ENCODE data around the gene IL11.

IL11 gene

DNA sequence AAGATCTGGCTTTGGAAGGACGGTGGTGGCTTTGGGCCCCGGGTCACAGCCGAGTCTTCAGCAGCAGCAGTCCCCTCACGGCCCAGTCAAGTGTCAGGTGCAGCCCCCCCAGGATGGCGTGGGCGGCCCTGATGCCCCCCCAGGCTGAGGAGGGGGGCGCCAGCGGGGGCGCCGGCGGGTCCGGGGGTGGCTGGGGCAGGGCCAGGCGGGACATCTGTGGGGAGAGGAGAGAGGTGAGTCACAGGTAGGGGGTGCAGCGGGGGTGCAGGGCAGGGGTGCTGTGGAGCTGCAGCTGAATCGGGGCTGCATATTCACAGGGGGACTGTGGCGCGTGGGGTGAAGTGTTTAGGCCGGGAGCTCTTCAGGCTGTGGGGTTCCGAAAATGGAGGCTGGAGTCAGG, 4.3 kb downstream of the IL11 start:
- H3K27ac ChIP-seq (ENCODE audit: insufficient read depth in 1 of 2, low read depth in 1 of 2, low read length in 2 of 2, poor library complexity in 1 of 2, severe bottlenecking in 2 of 2) = no peak overlapping the region
- peaks cover 0 to 36% (median 8%) of the 10 kb centered on the region in 5 experiments for H3K27me3 ChIP-seq (replicated peaks in 2 of 5; ENCODE audit: control insufficient read depth in 4 of 5, insufficient read depth in 5 of 5, low read length in 4 of 5)
- H3K4me3 ChIP-seq (ENCODE audit: control insufficient read depth in 1 of 7, extremely low read depth in 1 of 7, insufficient read depth in 4 of 7, low read depth in 2 of 7, low read length in 6 of 7) = no peak overlapping the region
- no peaks in the 10 kb centered on the region for H3K9me3 ChIP-seq (ENCODE audit: control extremely low read depth in 1 of 5, control insufficient read depth in 4 of 5, insufficient read depth in 2 of 5, low read depth in 1 of 5, low read length in 4 of 5)
- H3K36me3 ChIP-seq (ENCODE audit: control insufficient read depth in 4 of 4, insufficient read depth in 4 of 4, low read length in 3 of 4) = no peaks in the 10 kb centered on the region
- CTCF ChIA-PET = no interaction called here
- POLR2A ChIA-PET = no interaction called here
- WGBS (ENCODE audit: insufficient coverage) = 84% methylated on average over 18 of the region's 19 CpGs
- DNase-seq = peak in 1 of 3 donors; percentile 39
- peaks cover 0 to 13% (median 8%) of the 10 kb centered on the region in 4 experiments for H3K4me1 ChIP-seq (ENCODE audit: control extremely low read depth in 1 of 4, control insufficient read depth in 4 of 4, insufficient read depth in 4 of 4, low read length in 3 of 4)

- Histone ChIP-seq H3K9me3 (ENCODE audit: control extremely low read depth in 1 of 5, control insufficient read depth in 4 of 5, insufficient read depth in 2 of 5, low read depth in 1 of 5, low read length in 4 of 5) (no peaks in the 10 kb centered on the region), H3K4me1 (ENCODE audit: control extremely low read depth in 1 of 4, control insufficient read depth in 4 of 4, insufficient read depth in 4 of 4, low read length in 3 of 4) (peaks cover 0 to 13% (median 8%) of the 10 kb centered on the region in 4 experiments), H3K4me3 (ENCODE audit: control insufficient read depth in 1 of 7, extremely low read depth in 1 of 7, insufficient read depth in 4 of 7, low read depth in 2 of 7, low read length in 6 of 7) (no peak overlapping the region), H3K27me3 (replicated peaks in 2 of 5; ENCODE audit: control insufficient read depth in 4 of 5, insufficient read depth in 5 of 5, low read length in 4 of 5) (peaks cover 0 to 29% (median 5%) of the 10 kb centered on the region in 5 experiments), H3K27ac (ENCODE audit: insufficient read depth in 1 of 2, low read depth in 1 of 2, low read length in 2 of 2, poor library complexity in 1 of 2, severe bottlenecking in 2 of 2) (no peak overlapping the region), H3K36me3 (ENCODE audit: control insufficient read depth in 4 of 4, insufficient read depth in 4 of 4, low read length in 3 of 4) (no peaks in the 10 kb centered on the region)
- ChIA-PET POLR2A (no interaction called here), CTCF (no interaction called here)
- DNase-seq = no peak
- 92% methylated on average over 6 of the region's 8 CpGs for WGBS (ENCODE audit: insufficient coverage)
Observed at GRCh38 chr19:55365245-55365644, 5.0 kb downstream of the IL11 start.

DNA sequence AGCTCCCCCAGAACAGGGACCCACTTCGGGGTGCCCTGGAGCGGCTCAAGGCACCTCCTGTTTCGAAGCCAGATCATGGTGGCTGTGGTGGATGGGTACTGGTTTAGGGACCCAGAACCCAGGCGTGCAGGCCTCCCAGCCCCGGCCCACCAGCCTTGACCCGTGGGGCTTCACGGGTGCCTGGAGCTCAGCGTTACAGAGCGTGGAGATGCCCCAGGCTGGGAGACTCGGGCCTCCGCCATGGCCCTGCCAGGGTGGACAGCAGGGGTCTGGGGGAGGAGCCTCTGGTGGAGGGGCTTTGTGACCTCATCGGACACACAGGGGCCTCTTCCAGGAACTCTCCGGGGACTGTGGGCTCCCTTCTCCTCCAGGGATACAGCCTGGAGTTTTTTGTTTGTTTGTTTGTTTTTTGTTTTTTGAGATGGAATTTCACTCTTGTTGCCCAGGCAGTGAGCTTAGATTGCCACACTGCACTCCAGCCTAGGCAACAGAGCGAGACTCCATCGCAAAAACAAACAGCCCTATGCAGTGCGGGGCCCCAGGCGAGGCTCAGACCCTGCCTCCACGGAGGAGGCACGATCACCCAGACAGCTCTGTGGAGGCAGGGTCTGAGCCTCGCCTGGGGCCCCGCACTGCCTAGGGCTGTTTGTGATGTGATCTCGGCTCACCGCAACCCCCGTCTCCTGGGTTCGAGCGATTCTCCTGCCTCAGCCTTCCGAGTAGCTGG, 7.1 kb downstream of the IL11 start, which contains the start of gene GARIN5B:
TSS of gene GARIN5B (minus strand) at position 271 of the 727 bp plus-strand sequence. CDS start at position 77, 194 bp downstream.
- H3K4me1 ChIP-seq (ENCODE audit: control extremely low read depth in 1 of 4, control insufficient read depth in 4 of 4, insufficient read depth in 4 of 4, low read length in 3 of 4) = no peaks in the 10 kb centered on the region
- DNase-seq = no peak
- no peak within 1 kb of the TSS for H3K4me3 ChIP-seq (ENCODE audit: control insufficient read depth in 1 of 7, extremely low read depth in 1 of 7, insufficient read depth in 4 of 7, low read depth in 2 of 7, low read length in 6 of 7)
- no peak within 1 kb of the TSS for H3K27ac ChIP-seq (ENCODE audit: insufficient read depth in 1 of 2, low read depth in 1 of 2, low read length in 2 of 2, poor library complexity in 1 of 2, severe bottlenecking in 2 of 2)
- ChIA-PET CTCF (interaction anchor here (1.0 to 1.1 kb wide), 2 partner anchors 10 to 62 kb away, joined by 3 read pairs; no protein-coding TSS in a partner anchor), POLR2A (no interaction called here)
- no peaks in the 10 kb centered on the region for H3K36me3 ChIP-seq (ENCODE audit: control insufficient read depth in 4 of 4, insufficient read depth in 4 of 4, low read length in 3 of 4)
- WGBS (ENCODE audit: insufficient coverage) = 92% methylated on average over 23 of the region's 27 CpGs
- H3K27me3 ChIP-seq (replicated peaks in 2 of 5; ENCODE audit: control insufficient read depth in 4 of 5, insufficient read depth in 5 of 5, low read length in 4 of 5) = peaks cover 0 to 9% (median 3%) of the 10 kb centered on the region in 5 experiments
- H3K9me3 ChIP-seq (ENCODE audit: control extremely low read depth in 1 of 5, control insufficient read depth in 4 of 5, insufficient read depth in 2 of 5, low read depth in 1 of 5, low read length in 4 of 5) = no peaks in the 10 kb centered on the region

DNA sequence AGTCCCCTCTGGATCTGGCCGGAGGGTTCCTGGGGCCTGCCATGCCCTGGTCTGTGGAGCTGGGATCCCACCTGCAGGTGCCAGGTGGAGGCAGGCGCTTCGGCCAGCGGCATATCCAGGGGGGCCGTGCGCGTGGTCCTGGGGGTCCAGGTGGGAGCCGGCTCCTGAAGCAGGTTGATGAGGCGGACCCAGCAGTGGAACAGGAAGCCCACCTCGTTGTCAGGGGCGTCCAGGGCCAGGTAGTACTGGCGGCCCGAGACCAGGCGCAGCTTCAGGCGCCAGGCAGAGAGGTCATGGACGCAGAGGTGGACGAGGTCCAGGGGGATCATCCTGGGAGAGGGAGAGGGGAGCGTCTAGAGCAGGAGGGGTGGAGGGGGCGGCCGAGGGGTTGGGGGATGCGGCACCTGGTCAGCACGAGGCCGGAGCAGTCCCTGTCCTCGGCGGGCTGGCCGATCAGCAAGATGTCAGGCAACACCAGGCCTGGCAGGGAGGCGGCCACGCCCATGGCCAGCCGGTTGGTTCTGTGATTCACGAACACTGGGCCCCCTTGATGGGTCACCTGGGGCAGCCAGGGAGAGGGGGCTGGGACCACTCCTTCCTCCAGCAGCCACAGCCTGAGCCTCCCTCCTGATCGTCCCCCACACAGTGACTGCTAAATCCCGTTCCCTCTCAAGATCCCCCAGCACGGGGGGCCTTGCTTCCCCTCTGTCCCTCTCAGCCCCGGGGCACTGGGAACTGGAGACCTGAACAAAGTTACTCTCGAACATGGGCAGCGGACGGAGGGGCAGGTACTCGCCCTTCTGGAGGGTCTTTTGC, 7.9 kb downstream of the IL11 start:
- no peak for DNase-seq
- 90% methylated on average over 35 of the region's 38 CpGs for WGBS (ENCODE audit: insufficient coverage)
- no peaks in the 10 kb centered on the region for H3K9me3 ChIP-seq (ENCODE audit: control extremely low read depth in 1 of 5, control insufficient read depth in 4 of 5, insufficient read depth in 2 of 5, low read depth in 1 of 5, low read length in 4 of 5)
- no peaks in the 10 kb centered on the region for H3K4me1 ChIP-seq (ENCODE audit: control extremely low read depth in 1 of 4, control insufficient read depth in 4 of 4, insufficient read depth in 4 of 4, low read length in 3 of 4)
- H3K27me3 ChIP-seq (replicated peaks in 2 of 5; ENCODE audit: control insufficient read depth in 4 of 5, insufficient read depth in 5 of 5, low read length in 4 of 5) = peaks cover 0 to 5% (median 0%) of the 10 kb centered on the region in 5 experiments
- CTCF ChIA-PET = interaction anchor here (1.1 kb wide), 1 partner anchor 61 kb away, joined by 3 read pairs; no protein-coding TSS in a partner anchor
- H3K27ac ChIP-seq (ENCODE audit: insufficient read depth in 1 of 2, low read depth in 1 of 2, low read length in 2 of 2, poor library complexity in 1 of 2, severe bottlenecking in 2 of 2) = no peak overlapping the region
- POLR2A ChIA-PET = no interaction called here
- no peaks in the 10 kb centered on the region for H3K36me3 ChIP-seq (ENCODE audit: control insufficient read depth in 4 of 4, insufficient read depth in 4 of 4, low read length in 3 of 4)
- no peak overlapping the region for H3K4me3 ChIP-seq (ENCODE audit: control insufficient read depth in 1 of 7, extremely low read depth in 1 of 7, insufficient read depth in 4 of 7, low read depth in 2 of 7, low read length in 6 of 7)

DNA sequence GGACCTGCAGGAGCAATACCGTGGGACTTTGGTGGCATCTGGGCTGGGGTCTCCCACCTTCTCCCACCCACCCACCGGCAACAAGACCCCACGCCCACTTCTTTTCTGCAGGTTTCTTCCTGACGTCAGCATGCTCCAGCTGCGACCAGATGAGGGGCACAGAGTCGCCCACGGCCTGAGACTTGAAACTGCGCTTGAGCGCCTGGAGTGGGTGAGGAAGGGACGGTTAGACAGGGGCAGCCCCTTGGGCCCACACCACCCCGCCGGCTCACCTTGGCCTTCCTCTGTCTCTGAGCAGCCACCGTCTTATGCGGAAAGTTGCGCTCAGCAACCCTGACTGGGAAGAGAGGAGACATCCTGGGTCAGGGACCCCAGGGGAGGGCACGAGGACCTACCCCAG, 9.4 kb downstream of the IL11 start:
- Histone ChIP-seq H3K36me3 (ENCODE audit: control insufficient read depth in 4 of 4, insufficient read depth in 4 of 4, low read length in 3 of 4) (no peaks in the 10 kb centered on the region), H3K4me3 (ENCODE audit: control insufficient read depth in 1 of 7, extremely low read depth in 1 of 7, insufficient read depth in 4 of 7, low read depth in 2 of 7, low read length in 6 of 7) (no peak overlapping the region), H3K9me3 (ENCODE audit: control extremely low read depth in 1 of 5, control insufficient read depth in 4 of 5, insufficient read depth in 2 of 5, low read depth in 1 of 5, low read length in 4 of 5) (no peaks in the 10 kb centered on the region), H3K4me1 (ENCODE audit: control extremely low read depth in 1 of 4, control insufficient read depth in 4 of 4, insufficient read depth in 4 of 4, low read length in 3 of 4) (no peaks in the 10 kb centered on the region), H3K27ac (ENCODE audit: insufficient read depth in 1 of 2, low read depth in 1 of 2, low read length in 2 of 2, poor library complexity in 1 of 2, severe bottlenecking in 2 of 2) (no peak overlapping the region), H3K27me3 (replicated peaks in 2 of 5; ENCODE audit: control insufficient read depth in 4 of 5, insufficient read depth in 5 of 5, low read length in 4 of 5) (peaks cover 0 to 15% (median under 1%) of the 10 kb centered on the region in 5 experiments)
- 91% methylated on average over 13 of the region's 16 CpGs for WGBS (ENCODE audit: insufficient coverage)
- CTCF ChIA-PET = no interaction called here
- POLR2A ChIA-PET = no interaction called here
- no peak for DNase-seq

DNA sequence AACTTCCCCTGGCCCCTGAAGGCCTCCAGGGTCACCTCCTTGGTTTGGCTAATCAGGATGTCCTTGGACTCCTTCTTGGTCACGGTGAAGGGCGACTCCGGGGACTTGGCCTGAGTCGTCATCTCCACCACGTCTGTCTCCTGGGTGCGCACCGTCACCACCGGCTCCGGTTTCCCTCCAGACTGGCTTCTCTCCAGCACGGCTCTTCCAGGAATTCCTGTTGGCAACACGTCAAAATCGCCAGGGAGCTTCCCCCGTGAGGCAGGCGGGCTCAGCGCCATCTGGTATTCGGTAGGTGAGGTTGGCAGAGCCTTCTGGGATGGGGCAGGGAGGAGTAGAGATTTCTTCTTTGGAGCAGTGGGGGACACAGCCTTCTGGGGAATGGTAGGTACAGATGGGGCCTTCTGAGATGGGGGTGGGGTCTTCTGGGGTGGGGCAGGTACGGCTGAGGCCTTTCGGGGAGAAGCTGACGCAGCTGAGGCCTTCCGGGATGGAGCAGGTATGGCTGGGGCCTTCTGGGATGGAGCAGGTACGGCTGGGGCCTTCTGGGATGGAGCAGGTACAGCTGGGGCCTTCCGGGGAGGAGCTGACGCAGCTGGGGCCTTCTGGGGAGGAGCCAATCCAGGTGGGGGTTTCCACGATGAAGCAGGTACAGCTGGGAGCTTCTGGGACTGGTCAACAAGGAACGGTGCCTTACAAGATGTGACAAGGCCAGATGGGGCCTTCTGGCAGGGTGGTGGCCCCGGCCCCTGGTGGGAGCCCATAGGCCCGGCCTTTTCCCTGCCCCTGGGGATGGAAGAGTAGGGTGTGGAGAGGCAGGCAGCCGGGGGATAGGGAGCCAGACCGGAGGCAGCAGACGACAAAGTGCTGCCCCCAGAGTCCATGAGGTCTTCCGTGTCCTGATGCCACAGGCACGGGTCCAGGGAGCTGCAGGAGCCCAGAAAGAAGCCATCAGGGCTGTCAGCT, 11.0 kb downstream of the IL11 start:
- Histone ChIP-seq H3K27ac (ENCODE audit: insufficient read depth in 1 of 2, low read depth in 1 of 2, low read length in 2 of 2, poor library complexity in 1 of 2, severe bottlenecking in 2 of 2) (no peak overlapping the region), H3K9me3 (ENCODE audit: control extremely low read depth in 1 of 5, control insufficient read depth in 4 of 5, insufficient read depth in 2 of 5, low read depth in 1 of 5, low read length in 4 of 5) (no peaks in the 10 kb centered on the region), H3K4me3 (ENCODE audit: control insufficient read depth in 1 of 7, extremely low read depth in 1 of 7, insufficient read depth in 4 of 7, low read depth in 2 of 7, low read length in 6 of 7) (no peak overlapping the region), H3K36me3 (ENCODE audit: control insufficient read depth in 4 of 4, insufficient read depth in 4 of 4, low read length in 3 of 4) (no peaks in the 10 kb centered on the region), H3K4me1 (ENCODE audit: control extremely low read depth in 1 of 4, control insufficient read depth in 4 of 4, insufficient read depth in 4 of 4, low read length in 3 of 4) (peaks cover 0 to 8% (median 4%) of the 10 kb centered on the region in 4 experiments), H3K27me3 (replicated peaks in 2 of 5; ENCODE audit: control insufficient read depth in 4 of 5, insufficient read depth in 5 of 5, low read length in 4 of 5) (peaks cover 0 to 29% (median 8%) of the 10 kb centered on the region in 5 experiments)
- WGBS (ENCODE audit: insufficient coverage) = 89% methylated on average over 28 of the region's 32 CpGs
- POLR2A ChIA-PET = no interaction called here
- DNase-seq = no peak
- CTCF ChIA-PET = interaction anchor here (0.6 to 1.4 kb wide), 3 partner anchors 12 to 19 kb away, joined by 3 read pairs; no protein-coding TSS in a partner anchor

All from common myeloid progenitor, CD34-positive (primary cell).